SK-N-SH treated with all-trans-retinoic acid at 6 μM for 48 hours (cell line): Measurements from ENCODE around the gene GSS.

Experiments
- CSDC2 ChIP-seq: fragments of 250-450 bp; sonication (Bioruptor Pico); IDR thresholded peaks from 2 replicates; pipeline ENCODE4 v1.5.0; 2020; ENCODE audit warnings: mild to moderate bottlenecking, moderate library complexity
- RARB ChIP-seq: fragments of 250-450 bp; sonication (Bioruptor Pico); IDR thresholded peaks from 2 replicates; pipeline ENCODE4 v1.8.0; 2021; ENCODE audit warnings: mild to moderate bottlenecking, moderate library complexity
- ZFP30 ChIP-seq: fragments of 450-650 bp; formaldehyde crosslinking; IDR thresholded peaks from 2 replicates; pipeline ENCODE4 v1.5.0; 2022; ENCODE audit warnings: mild to moderate bottlenecking, moderate library complexity
- ZNF8 ChIP-seq: fragments of 450-650 bp; formaldehyde crosslinking; IDR thresholded peaks from 2 replicates; pipeline ENCODE4 v1.5.0; 2020; ENCODE audit warnings: mild to moderate bottlenecking, moderate library complexity
- TF ChIP-seq, protein P1 (sequence below): fragments of 250-450 bp; sonication (Bioruptor Pico); IDR thresholded peaks from 2 replicates; pipeline ENCODE4 v1.8.0; 2020; ENCODE audit warnings: mild to moderate bottlenecking, moderate library complexity, borderline replicate concordance
- TF ChIP-seq, protein P2 (sequence below): fragments of 250-450 bp; sonication (Bioruptor Pico); IDR thresholded peaks from 2 replicates; pipeline ENCODE4 v1.5.0; 2020; ENCODE audit warnings: mild to moderate bottlenecking, moderate library complexity

DNA sequence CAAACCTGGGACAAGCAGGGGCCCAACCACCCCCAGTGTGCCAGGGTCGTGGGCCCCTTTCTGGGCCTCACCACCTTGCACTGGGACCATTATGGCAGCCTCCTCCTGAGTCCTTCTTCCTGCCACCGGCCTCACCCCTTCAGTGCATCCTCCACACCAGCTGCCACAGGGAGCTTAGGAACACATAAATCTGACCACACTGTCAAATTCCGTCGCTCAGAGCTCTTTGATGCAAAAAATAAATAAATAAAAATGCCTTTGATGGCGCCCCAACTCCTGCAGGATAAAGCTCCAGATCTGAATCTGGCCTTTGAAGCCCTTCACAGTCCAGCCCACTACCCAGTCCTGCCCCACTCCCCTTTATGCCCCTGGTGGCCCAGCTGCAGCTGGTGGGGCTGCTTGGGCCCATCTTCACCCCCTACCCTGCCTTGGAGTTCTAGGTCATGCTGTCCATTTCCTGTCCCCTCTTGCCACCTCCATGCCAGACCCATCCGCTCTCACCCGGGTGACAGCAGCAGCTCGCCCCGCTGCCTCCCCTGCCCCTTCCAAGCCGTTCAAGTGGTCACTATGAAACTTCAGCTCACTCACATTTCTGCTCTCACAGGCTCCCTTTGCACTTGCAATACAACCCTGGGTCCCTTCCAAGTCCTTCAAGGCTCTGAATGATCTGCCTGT, 16.1 kb upstream of the GSS start:
- TF ChIP-seq CSDC2 (CRISPR knock-in tag) (no peak), RARB (CRISPR knock-in tag) (no peak), ZFP30 (CRISPR knock-in tag) (no peak), ZNF8 (CRISPR knock-in tag) (no peak)
- TF ChIP-seq, protein P1, sequence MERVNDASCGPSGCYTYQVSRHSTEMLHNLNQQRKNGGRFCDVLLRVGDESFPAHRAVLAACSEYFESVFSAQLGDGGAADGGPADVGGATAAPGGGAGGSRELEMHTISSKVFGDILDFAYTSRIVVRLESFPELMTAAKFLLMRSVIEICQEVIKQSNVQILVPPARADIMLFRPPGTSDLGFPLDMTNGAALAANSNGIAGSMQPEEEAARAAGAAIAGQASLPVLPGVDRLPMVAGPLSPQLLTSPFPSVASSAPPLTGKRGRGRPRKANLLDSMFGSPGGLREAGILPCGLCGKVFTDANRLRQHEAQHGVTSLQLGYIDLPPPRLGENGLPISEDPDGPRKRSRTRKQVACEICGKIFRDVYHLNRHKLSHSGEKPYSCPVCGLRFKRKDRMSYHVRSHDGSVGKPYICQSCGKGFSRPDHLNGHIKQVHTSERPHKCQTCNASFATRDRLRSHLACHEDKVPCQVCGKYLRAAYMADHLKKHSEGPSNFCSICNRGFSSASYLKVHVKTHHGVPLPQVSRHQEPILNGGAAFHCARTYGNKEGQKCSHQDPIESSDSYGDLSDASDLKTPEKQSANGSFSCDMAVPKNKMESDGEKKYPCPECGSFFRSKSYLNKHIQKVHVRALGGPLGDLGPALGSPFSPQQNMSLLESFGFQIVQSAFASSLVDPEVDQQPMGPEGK (CRISPR knock-in tag) = no peak
- TF ChIP-seq, protein P2, sequence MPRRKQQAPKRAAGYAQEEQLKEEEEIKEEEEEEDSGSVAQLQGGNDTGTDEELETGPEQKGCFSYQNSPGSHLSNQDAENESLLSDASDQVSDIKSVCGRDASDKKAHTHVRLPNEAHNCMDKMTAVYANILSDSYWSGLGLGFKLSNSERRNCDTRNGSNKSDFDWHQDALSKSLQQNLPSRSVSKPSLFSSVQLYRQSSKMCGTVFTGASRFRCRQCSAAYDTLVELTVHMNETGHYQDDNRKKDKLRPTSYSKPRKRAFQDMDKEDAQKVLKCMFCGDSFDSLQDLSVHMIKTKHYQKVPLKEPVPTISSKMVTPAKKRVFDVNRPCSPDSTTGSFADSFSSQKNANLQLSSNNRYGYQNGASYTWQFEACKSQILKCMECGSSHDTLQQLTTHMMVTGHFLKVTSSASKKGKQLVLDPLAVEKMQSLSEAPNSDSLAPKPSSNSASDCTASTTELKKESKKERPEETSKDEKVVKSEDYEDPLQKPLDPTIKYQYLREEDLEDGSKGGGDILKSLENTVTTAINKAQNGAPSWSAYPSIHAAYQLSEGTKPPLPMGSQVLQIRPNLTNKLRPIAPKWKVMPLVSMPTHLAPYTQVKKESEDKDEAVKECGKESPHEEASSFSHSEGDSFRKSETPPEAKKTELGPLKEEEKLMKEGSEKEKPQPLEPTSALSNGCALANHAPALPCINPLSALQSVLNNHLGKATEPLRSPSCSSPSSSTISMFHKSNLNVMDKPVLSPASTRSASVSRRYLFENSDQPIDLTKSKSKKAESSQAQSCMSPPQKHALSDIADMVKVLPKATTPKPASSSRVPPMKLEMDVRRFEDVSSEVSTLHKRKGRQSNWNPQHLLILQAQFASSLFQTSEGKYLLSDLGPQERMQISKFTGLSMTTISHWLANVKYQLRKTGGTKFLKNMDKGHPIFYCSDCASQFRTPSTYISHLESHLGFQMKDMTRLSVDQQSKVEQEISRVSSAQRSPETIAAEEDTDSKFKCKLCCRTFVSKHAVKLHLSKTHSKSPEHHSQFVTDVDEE (CRISPR knock-in tag) = no peak
